Measurements from ENCODE around the gene TELO2.
A peak's percentile ranks its signal among the peaks of the same experiment; 100 is the strongest.

Gene TELO2

DNA sequence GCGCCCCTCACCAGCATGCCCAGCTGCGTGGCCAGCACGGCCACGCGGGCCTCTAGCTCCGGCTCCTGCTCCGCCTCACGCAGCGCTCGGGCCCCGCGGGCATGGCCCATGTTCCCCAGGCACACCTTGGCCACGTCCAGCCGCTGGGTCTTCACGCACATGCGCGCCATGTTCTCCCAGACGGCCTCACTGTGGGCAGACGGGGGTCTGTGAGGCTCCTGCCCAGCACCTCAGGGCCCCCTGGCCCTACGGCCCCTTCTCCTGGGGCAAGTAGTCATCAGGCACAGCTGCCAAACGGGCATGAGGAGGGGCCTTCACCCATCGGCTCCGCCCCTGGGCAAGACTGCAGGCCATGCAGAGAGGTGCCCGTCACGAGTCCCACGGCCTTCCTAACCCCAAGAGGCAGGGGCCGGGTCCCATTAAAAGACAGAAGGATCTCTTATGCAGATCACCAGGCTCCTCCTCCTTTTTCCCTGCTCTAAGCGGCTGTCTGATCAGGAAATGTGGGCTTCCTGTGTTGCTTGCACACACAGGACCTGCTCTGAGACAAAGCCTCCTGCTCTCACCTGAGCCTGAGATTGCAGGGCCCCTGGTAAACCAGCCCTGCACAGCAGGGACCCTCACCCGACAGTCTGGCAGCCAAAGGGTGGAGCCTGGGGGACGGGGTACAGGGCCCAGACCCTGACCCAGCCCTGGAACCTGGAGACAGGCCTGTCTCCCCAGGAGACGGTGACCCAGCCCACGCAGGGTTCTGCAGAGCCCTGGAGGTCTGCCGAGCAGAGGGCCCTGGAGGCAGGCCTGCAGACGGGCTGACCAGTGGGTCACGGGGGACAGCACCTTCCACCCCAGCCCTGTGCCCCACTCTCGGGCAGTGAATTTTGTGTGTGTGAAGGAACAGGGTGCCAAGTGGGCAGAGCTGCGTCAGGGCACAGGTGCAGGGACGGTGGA lies 33.7 kb downstream of the TELO2 start:
- Mint-ChIP-seq H3K27me3 (no peaks in the 10 kb centered on the region), H3K4me3 (peak overlapping the region; percentile 63), H3K36me3 (ENCODE audit: low read depth) (no peaks in the 10 kb centered on the region), H3K27ac (no peak overlapping the region), H3K9me3 (no peaks in the 10 kb centered on the region), H3K4me1 (peaks cover 9% of the 10 kb centered on the region)
- DNase-seq = no peak
- peak; percentile 31 for ATAC-seq

DNA sequence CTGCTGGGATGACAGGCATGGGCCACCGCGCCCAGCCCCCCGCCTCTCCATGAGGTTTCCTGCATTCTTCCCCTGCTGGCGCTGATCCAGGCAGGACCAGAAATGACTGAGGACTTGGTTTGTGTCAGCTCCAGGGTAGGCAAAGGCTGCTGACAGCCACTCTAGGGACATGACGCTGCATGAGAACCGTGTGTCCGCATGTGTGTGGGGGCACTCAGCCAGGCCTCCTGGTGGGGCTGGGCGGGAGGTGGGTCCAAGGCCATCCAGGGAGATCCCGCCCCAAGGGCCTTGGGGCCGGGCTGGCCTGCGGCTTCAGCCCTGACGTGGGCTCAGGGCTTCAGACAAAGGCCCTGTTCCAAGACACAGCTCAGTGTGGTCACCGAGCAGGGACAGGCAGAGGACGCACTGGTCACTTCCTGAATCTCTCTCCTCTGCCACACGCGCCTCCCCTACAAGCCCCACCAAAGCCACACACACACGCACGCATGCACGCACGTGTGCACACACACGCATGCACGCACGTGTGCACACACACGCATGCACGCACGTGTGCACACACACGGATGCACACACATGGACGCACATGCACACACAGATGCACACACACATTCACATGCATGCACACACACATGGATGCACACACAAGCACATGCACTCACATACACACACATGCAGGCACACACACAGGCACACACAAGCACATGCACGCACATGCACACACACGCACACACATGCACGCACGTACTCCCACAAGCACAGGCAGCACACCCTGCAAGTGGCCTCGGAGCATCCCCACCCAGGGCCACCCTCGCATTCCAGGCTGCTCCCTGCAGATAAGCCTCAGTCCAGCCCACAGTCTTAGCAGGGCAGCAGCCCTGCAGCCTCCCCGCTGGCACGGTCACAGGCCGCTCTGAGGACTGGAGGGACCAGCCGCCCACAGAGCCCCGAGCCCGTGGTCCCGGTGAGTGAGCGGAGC lies 35.0 kb downstream of the TELO2 start:
- DNase-seq (no peak), ATAC-seq (no peak)
- H3K27me3 Mint-ChIP-seq = no peaks in the 10 kb centered on the region
- H3K4me1 Mint-ChIP-seq = peaks cover 9% of the 10 kb centered on the region
- H3K36me3 Mint-ChIP-seq (ENCODE audit: low read depth) = no peaks in the 10 kb centered on the region
- no peaks in the 10 kb centered on the region for H3K9me3 Mint-ChIP-seq
- H3K27ac Mint-ChIP-seq = no peak overlapping the region
- no peak overlapping the region for H3K4me3 Mint-ChIP-seq

DNA sequence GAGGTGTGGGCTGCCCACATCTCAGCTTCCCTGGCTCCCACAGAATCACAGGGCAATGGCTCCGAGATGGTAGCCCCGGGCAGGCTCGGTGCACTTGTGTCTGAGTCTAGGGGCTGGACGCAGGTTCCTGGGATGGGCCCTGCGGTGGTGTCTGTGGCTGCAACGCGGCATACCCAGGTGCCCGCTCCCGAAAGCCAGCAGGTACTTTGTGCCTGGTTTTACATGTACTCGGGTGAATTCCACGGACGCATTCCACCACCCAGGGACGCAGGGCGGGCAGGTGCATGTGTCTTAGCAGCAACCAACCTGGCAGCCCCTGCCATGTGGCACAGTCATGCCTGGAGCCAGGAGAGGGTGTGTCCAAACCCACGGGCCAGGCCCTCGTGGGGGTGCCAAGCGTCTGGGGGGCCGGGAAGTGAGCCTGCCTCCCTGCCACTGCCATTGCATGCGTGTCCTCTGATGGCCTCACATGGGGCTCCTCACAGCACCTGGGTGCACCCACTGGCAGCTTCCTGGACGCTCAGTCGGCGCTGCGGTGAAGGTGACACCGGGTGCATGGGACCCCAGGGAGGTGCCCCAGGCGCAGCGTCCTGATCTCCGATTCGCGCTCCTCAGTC lies 35.9 kb downstream of the TELO2 start:
- no peak overlapping the region for H3K27ac Mint-ChIP-seq
- no peaks in the 10 kb centered on the region for H3K9me3 Mint-ChIP-seq
- no peaks in the 10 kb centered on the region for H3K36me3 Mint-ChIP-seq (ENCODE audit: low read depth)
- DNase-seq (no peak), ATAC-seq (no peak)
- no peak overlapping the region for H3K4me3 Mint-ChIP-seq
- H3K27me3 Mint-ChIP-seq = no peaks in the 10 kb centered on the region
- H3K4me1 Mint-ChIP-seq = peaks cover 9% of the 10 kb centered on the region

DNA sequence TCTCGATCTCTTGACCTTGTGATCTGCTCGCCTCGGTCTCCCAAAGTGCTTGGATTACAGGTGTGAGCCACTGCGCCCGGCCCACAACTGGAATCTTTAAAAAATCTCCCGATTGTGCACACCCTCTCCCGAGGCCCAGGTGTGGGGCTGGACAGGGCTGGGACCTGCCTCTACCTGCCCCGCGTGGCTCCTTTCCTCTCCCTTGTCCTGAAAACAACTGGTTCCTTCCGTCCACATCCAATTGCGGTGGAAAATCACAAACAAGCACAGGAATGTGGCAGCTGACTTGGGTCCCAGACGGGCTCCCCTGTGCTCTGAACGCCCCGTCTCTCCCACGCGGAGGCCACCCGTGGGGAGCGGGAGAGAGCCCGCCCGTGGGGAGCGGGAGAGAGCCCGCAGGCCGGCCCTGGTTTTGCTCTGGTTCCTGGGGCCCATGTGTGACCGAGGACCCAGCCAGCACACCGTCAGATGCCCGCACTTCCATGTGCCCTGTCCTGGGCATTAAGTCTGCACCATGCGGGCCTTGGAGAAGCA lies 37.3 kb downstream of the TELO2 start:
- no peak for ATAC-seq
- Mint-ChIP-seq H3K27ac (no peak overlapping the region), H3K27me3 (no peaks in the 10 kb centered on the region), H3K36me3 (ENCODE audit: low read depth) (peaks cover 10% of the 10 kb centered on the region), H3K9me3 (no peaks in the 10 kb centered on the region), H3K4me1 (peaks cover 17% of the 10 kb centered on the region), H3K4me3 (no peak overlapping the region)
- no peak for DNase-seq

DNA sequence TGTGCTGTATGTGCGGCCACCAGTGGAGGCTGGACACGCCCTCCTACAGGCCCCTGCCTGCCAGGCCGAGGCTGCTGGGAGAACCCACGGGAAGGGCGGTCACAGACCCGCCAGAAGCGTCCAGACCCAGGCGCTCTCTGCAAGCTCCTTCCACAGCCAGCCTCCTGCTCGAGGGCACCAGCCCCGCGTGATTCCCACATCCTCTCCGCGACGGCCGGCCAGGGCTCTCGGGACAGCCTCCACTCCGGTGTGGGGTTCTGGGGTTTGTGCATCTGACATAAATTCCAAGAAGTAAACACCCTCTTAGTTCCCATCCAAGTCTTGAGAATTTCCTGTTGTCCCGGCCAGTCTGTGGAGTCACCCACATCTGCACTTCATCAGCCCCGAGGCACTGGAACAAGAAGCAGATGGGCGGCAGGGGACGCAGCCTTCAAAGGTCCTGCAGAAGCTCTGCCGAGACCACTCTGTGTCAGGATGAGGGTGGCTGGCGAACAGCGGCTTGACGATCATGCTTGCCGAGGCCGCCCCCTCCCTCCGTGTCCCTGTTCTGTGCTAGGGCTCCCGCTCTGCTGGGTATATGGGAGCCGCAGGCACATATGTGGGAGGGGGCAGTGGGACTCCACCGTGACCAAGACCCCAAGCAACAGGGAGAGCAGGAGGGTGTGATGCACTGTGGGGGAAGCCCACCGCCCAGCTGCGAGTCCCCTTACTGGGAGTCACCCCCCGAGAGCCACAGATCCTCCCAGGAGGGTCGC lies 37.9 kb downstream of the TELO2 start:
- Mint-ChIP-seq H3K9me3 (no peaks in the 10 kb centered on the region), H3K27ac (no peak overlapping the region), H3K27me3 (no peaks in the 10 kb centered on the region), H3K4me3 (no peak overlapping the region), H3K36me3 (ENCODE audit: low read depth) (peaks cover 15% of the 10 kb centered on the region), H3K4me1 (peaks cover 14% of the 10 kb centered on the region)
- no peak for ATAC-seq
- no peak for DNase-seq

DNA sequence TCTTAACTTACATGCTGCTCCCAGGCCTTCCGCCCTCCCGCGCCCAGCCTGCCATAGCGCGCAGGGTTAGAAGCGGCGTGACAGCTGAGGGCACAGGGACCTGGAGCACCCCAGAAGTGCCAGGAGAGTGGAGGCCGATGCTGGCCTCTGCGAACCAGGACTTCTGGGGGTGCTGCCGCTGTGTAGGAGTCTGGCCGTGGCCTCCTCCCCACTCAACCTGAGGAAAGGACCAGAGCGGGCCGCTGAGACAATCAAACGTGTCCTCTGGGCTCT lies 38.4 kb downstream of the TELO2 start:
- H3K27me3 Mint-ChIP-seq = no peaks in the 10 kb centered on the region
- ATAC-seq (no peak), DNase-seq (no peak)

DNA sequence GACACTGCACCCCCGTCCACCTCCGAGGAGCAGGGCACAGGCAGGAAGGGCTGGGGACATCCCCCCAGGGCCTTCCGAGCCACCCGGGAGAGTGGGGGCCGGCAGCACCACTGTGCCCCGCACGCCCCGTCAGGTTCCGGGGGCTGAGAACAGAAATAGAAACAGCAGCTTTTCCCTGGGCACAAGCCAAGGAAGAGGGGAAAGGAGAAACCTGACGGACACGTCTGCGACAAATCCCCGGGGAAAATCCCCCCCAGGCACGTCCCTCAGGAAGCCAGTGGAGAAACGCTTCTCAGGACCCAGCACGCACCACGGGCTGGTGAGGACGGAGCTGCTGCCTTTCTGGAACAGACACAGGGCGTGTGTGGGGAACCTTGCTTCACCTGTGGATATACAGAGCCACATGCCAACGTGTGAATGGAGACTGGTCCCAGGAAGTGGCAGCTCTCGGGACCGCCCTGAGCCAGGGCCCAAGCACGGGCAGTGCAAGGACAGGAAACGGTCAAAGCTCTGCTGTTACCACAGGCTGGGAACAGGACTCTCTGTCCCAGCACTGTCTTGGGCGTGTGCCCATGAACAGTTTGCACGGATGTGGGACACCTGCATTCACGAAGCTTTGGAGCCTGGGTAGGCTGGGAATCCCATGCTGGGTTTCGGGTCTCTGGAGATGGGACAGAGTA lies 39.1 kb downstream of the TELO2 start:
- Mint-ChIP-seq H3K27ac (no peak overlapping the region), H3K27me3 (no peaks in the 10 kb centered on the region), H3K4me3 (peak overlapping the region; percentile 99), H3K36me3 (ENCODE audit: low read depth) (peaks cover 24% of the 10 kb centered on the region), H3K9me3 (no peaks in the 10 kb centered on the region), H3K4me1 (peaks cover 22% of the 10 kb centered on the region)
- no peak for DNase-seq
- ATAC-seq = no peak

More for the DNA sequence above, 38.4 kb downstream of the TELO2 start:
- H3K36me3 Mint-ChIP-seq (ENCODE audit: low read depth) = peaks cover 19% of the 10 kb centered on the region
- H3K9me3 Mint-ChIP-seq = no peaks in the 10 kb centered on the region
- H3K4me1 Mint-ChIP-seq = peaks cover 18% of the 10 kb centered on the region
- no peak overlapping the region for H3K27ac Mint-ChIP-seq
- H3K4me3 Mint-ChIP-seq = no peak overlapping the region

DNA sequence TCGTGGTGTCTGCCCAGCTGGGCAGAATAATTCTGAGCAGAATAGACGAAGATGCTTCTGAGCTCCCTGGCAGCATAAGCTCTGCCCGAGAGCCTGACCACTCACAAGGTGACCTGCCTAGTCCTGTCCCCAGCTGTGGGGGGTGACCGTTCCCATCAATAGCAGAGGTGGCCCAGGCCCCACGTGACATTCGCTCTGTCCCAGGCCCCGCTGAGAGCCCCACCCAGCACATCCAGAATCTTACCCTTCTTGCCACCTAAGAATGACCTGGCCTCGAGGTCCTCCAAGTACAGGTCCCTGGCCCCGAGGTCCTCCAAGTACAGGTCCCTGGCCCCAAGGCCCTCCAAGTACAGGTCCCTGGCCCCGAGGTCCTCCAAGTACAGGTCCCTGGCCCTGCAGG lies 39.6 kb downstream of the TELO2 start:
- no peak overlapping the region for H3K27ac Mint-ChIP-seq
- DNase-seq (no peak), ATAC-seq (no peak)
- no peaks in the 10 kb centered on the region for H3K27me3 Mint-ChIP-seq
- peak overlapping the region; percentile 99 for H3K4me3 Mint-ChIP-seq
- H3K4me1 Mint-ChIP-seq = peaks cover 28% of the 10 kb centered on the region
- H3K9me3 Mint-ChIP-seq = no peaks in the 10 kb centered on the region
- peaks cover 29% of the 10 kb centered on the region for H3K36me3 Mint-ChIP-seq (ENCODE audit: low read depth)

GRCh38 chr16:1533443-1533951 lies 40.3 kb downstream of the TELO2 start, which contains the start of gene TMEM204:
TSS of gene TMEM204 (plus strand) at chr16:1533666. CDS start at chr16:1534276, 610 bp downstream.
- peak within 1 kb of the TSS; percentile 99 for H3K4me3 Mint-ChIP-seq
- peak; percentile 39 for DNase-seq
- peaks cover 33% of the 10 kb centered on the region for H3K4me1 Mint-ChIP-seq
- peaks cover 33% of the 10 kb centered on the region for H3K36me3 Mint-ChIP-seq (ENCODE audit: low read depth)
- H3K27ac Mint-ChIP-seq = peak within 1 kb of the TSS; percentile 98
- ATAC-seq = peak; percentile 20
- H3K27me3 Mint-ChIP-seq = no peaks in the 10 kb centered on the region
- no peaks in the 10 kb centered on the region for H3K9me3 Mint-ChIP-seq

GRCh38 chr16:1534021-1535020 lies 41.2 kb downstream of the TELO2 start:
- no peaks in the 10 kb centered on the region for H3K27me3 Mint-ChIP-seq
- peak overlapping the region; percentile 99 for H3K4me3 Mint-ChIP-seq
- DNase-seq (peak; percentile 34), ATAC-seq (peak; percentile 11)
- H3K36me3 Mint-ChIP-seq (ENCODE audit: low read depth) = peaks cover 33% of the 10 kb centered on the region
- H3K27ac Mint-ChIP-seq = peak overlapping the region; percentile 98
- H3K4me1 Mint-ChIP-seq = peaks cover 38% of the 10 kb centered on the region
- H3K9me3 Mint-ChIP-seq = no peaks in the 10 kb centered on the region

DNA sequence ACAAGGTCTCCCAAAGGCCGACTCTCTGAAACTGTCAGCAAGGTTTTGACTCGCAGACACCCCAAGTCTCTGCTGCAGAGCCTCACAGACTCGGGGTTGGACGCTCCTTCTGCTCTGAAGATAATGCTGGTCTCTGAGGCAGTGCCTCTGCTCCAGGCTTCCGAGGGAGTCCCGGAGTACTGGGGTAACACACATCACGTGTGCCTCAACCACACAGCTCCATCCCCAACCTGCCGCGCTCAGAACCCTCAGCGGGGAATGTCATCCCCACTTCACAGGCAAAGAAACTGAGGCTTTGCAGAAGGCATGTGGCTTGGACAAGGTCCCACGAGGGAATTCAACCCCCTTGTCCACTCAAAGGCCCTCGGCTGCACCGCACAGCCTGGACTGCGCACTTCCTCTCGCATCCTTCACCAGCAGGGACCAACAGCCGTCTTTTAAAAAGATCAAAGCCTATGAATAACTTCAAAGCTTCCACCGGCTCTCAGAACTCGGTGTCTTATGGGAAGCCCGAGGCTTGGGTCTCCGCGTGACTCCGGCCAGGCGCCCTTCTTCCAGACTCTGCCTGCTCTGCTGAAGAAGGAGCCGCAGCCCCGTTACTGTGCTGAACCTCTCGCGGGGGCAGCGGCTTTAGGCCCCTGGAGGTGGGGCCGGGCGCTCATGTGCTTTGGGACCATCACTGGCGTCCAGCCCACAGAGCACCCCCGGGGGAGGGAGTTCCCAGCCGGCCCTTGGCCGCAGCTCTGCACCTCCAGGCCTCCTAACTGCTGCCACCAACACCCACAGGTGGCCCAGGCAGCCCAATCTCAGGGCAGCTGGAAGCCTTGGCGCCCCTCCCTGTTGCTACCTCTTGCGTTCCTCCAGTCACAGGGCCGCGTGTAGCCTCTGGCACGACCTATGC lies 42.5 kb downstream of the TELO2 start:
- peak overlapping the region; percentile 99 for H3K4me3 Mint-ChIP-seq
- H3K9me3 Mint-ChIP-seq = no peaks in the 10 kb centered on the region
- H3K27me3 Mint-ChIP-seq = no peaks in the 10 kb centered on the region
- H3K36me3 Mint-ChIP-seq (ENCODE audit: low read depth) = peaks cover 33% of the 10 kb centered on the region
- DNase-seq (peak; percentile 47), ATAC-seq (peak; percentile 34)
- H3K27ac Mint-ChIP-seq = peak overlapping the region; percentile 98
- peaks cover 44% of the 10 kb centered on the region for H3K4me1 Mint-ChIP-seq
